Retinal pigment epithelial cell (primary cell): Measurements from ENCODE around the gene PPP2R1B.
"Not testable (repeated sequence)": the region's sequence is repeated elsewhere in the genome, so short reads cannot be mapped to it uniquely, and the experiment has no call there.

Source experiments
- DNase-seq: peaks from one replicate; pipeline ENCODE4 v3.0.0-alpha.2; 2010; ENCODE audit warnings: low read depth
- H3K4me3 ChIP-seq: 2 replicates; pipeline ENCODE4 v1.5.1; 2011; ENCODE audit warnings: mild to moderate bottlenecking, low read length, control low read depth, moderate library complexity
- CTCF ChIP-seq: conservative IDR thresholded peaks from 2 replicates; pipeline ENCODE4 v1.5.1; 2011; ENCODE audit warnings: low read depth, low read length, control low read depth, inconsistent platforms

Gene PPP2R1B

GRCh38 chr11:111774955-111775710 is 8.9 kb upstream of the PPP2R1B start:
- H3K4me3 ChIP-seq = no peak overlapping the region
- TF ChIP-seq CTCF = no peak
- DNase-seq = no peak

DNA sequence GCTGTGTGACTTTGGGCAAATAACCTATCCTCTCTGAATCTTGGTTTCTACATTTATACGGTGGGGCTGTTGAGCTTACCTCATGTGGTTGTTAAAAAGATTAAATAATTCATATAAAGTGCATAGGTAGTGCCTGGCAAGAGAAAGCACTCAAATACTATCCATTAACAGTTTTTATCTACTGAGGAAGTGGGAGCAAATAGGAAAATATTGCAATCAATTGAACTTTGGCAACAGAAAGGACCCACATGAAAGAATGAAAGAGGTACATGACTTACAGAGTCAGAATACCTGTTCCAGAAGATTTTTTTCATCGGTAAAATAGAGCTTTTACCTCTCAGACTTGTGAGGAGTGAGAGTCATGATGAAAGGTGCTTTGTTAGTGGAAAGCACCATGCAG is 6.3 kb upstream of the PPP2R1B start:
- no peak for DNase-seq
- no peak overlapping the region for H3K4me3 ChIP-seq
- TF ChIP-seq CTCF = no peak

- not testable (repeated sequence) for H3K4me3 ChIP-seq, DNase-seq
Measured at GRCh38 chr11:111771205-111771604, 5.0 kb upstream of the PPP2R1B start.

DNA sequence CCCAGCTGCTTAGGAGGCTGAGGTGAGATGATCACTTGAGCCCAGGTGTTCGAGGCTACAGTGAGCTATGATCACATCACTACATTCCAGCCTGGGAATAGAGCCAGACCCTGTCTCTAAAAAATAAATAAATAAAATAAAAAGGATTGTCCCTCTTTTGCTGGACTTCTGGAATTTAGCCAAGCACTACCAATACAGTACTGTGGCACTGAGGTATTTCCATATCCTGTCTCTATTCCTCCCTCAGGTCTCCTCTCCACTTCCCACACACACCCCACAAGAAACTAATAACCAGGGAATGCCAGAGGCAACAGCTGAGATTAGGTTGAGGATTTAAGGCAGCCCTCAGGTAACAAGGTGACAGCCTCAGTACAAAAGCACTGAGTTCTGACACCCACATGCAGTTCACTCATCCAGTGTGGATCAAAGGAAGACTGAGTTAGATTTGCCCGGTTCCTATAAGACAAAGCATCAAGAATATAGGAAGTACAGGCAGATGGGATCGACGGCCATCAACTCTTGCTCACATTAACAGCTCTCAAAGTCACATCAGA is 4.5 kb upstream of the PPP2R1B start:
- H3K4me3 ChIP-seq = no peak overlapping the region
- TF ChIP-seq CTCF = no peak
- DNase-seq = no peak

- DNase-seq = no peak
- no peak for TF ChIP-seq CTCF
- H3K4me3 ChIP-seq = peak overlapping the region; percentile 94
Measured at GRCh38 chr11:111766834-111767142, 599 bp upstream of the PPP2R1B start.

GRCh38 chr11:111765320-111765983 is 737 bp downstream of the PPP2R1B start:
- TF ChIP-seq CTCF = no peak
- peak overlapping the region; percentile 94 for H3K4me3 ChIP-seq
- no peak for DNase-seq

DNA sequence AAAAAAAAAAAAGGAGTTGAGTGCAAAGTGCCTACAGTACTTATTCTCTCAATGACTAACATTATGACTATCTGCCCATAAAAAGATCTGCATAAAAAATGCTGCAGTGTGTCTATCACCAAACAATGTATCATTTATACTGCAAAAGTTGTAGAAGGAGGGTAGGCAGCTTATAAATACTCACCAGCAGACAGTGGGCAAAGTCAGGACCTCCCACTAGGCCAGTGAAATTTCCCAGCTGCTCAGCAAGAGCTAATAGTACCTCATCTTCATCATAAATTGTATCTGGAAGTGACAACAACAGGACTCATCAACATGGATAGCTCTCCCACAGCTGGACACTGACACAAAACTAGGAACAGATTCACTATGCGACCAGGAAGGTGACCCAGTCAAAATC is 1.6 kb downstream of the PPP2R1B start:
- H3K4me3 ChIP-seq = peak overlapping the region; percentile 94
- TF ChIP-seq CTCF = no peak
- DNase-seq = no peak
